Ovary (tissue), 9 donors: ENCODE measurements around the gene NDUFAF4. TPM values are rescaled to one million over a fixed set of nuclear protein-coding genes. Genes with fewer than 3 reads are reported as not detected.

Experiments
- DNase-seq, 5 donors: peaks; one replicate each; pipeline ENCODE4 v3.0.0-alpha.2; 2019 to 2020
- H3K27ac ChIP-seq, 2 donors: fragments of 200-600 bp; one replicate each; pipeline versions ENCODE4 v1.5.1 to v1.8.0; 2019 to 2022
- H3K27me3 ChIP-seq: fragments of 200-600 bp; one replicate; pipeline ENCODE4 v1.8.0; 2022
- H3K36me3 ChIP-seq: fragments of 200-600 bp; sonication (generic); one replicate; pipeline ENCODE4 v1.5.1; 2019
- H3K4me1 ChIP-seq: one replicate; pipeline ENCODE4 v1.8.1; 2013; ENCODE audit warnings: mild to moderate bottlenecking, moderate library complexity; ENCODE audit not compliant: insufficient read depth
- H3K4me3 ChIP-seq: fragments of 200-600 bp; sonication (generic); one replicate; pipeline ENCODE4 v1.5.1; 2017
- H3K9me3 ChIP-seq, 2 donors: fragments of 200-600 bp in 1 of 2; sonication (generic) in 1 of 2; one replicate each; pipeline versions ENCODE4 v1.5.1 to v1.8.1; 2013 to 2019; ENCODE audit warnings: mild to moderate bottlenecking in 1 of 2, moderate library complexity in 1 of 2
- CTCF ChIP-seq, 3 donors: fragments of 450-650 bp in 2 of 3; fragments of 200-600 bp in 1 of 3; IDR thresholded peaks; one replicate each; pipeline versions ENCODE4 v1.5.1 to v1.8.0; 2016 to 2022; ENCODE audit warnings: antibody characterized with exemption in 3 of 3, mild to moderate bottlenecking in 1 of 3
- EP300 ChIP-seq: sonication (generic); formaldehyde crosslinking; IDR thresholded peaks from one replicate; pipeline ENCODE4 v1.6.1; 2017; ENCODE audit warnings: antibody characterized with exemption
- POLR2A ChIP-seq: fragments of 450-650 bp; IDR thresholded peaks from one replicate; pipeline ENCODE4 v1.6.1; 2017; ENCODE audit warnings: antibody characterized with exemption, mild to moderate bottlenecking, moderate library complexity
- WGBS, 3 donors: extraction: QIAGEN DNeasy Blood & Tissue Kit in 1 of 3; methylation state at CpG; one replicate each; pipeline versions ENCODE4 v1.1.5 to v1.1.7; 2013 to 2017; 5-methylcytosine and 5-hydroxymethylcytosine counted together
- intact Hi-C, 4 donors: fragments of 100-400 bp; cut with DNase I; formaldehyde crosslinking; loops; one replicate each; pipeline versions ENCODE4 v1.11.0 to v1.15.1; 2022 to 2023
- polyA plus RNA-seq, 2 donors: library from polyadenylated mRNA; stranded (reverse); fragments of 200-250 nt in 1 of 2; fragments of 350-450 nt in 1 of 2; fragmentation: Illumina TruSeq in 1 of 2; extraction: RNeasy Lipid Tissue Mini Kit (QIAGEN cat#74804) in 1 of 2; gene quantifications; one replicate each; pipeline ENCODE4 v1.2.3, GENCODE V29; 2013 to 2014
- total RNA-seq, 7 donors: library from RNA; depleted of rRNA in 2 of 7; stranded (reverse); fragments of >200 nt in 2 of 7; fragmentation: NEBNext Ultra II Directional in 3 of 7; extraction: Animal tissue kit (Norgen Biotek cat#: 25700) in 3 of 7; gene quantifications; one replicate each; pipeline versions ENCODE4 v1.1.0 to v1.2.4, GENCODE V29; 2016 to 2023
- donor health status: DM: no; HTN: no; CAD: no; lungs with moderate emphysema.
- donor health status: DM: no; HTN: no; CAD: no.
- donor health status: Bipolar disorder and iron deficiency.
- donor health status: DM: yes; HTN: yes; CAD: no.
- donor health status: DM: no; HTN: no; CAD: no.
- donor health status: DM: yes; HTN: yes; CAD: no.

NDUFAF4 gene
- total and polyA plus RNA-seq, 9 donors = 10.3 to 35.5 (median 18.2) TPM

DNA sequence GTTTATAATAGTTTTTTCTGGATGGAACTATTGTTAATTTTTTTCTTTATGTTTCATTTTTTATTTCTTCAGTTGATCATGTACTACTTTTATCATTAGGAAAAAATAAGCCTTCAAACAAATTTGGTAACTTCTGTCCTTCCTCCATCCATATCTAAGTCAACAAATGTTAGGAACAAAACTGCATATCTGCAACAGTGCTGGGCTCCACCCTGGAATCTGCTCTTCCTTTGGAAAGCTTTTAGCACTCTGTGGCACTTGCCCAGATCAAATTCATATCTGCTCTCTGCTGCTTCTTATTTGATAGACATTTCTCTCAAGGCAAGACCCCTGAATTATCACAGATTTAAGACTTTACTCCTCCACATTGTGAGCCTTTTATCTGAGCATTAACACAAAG is 36.1 kb downstream of the NDUFAF4 start:
- H3K27me3 ChIP-seq = no peaks in the 10 kb centered on the region
- no peak for TF ChIP-seq POLR2A
- TF ChIP-seq EP300 = no peak
- no peak for TF ChIP-seq CTCF (IDR thresholded peaks at IDR 0.05)
- no peak overlapping the region for H3K27ac ChIP-seq
- no peak overlapping the region for H3K4me3 ChIP-seq
- no peaks in the 10 kb centered on the region for H3K36me3 ChIP-seq
- H3K4me1 ChIP-seq = no peaks in the 10 kb centered on the region
- DNase-seq = no peak
- no peaks in the 10 kb centered on the region for H3K9me3 ChIP-seq
- intact Hi-C loops = loop anchor here in 1 of 4 donors (10.0 kb wide), 1 partner anchor 1033 kb away; no protein-coding TSS in a partner anchor

GRCh38 chr6:96856856-96857255 is 40.8 kb downstream of the NDUFAF4 start:
- DNase-seq = no peak
- Histone ChIP-seq H3K4me1 (no peaks in the 10 kb centered on the region), H3K9me3 (no peaks in the 10 kb centered on the region), H3K27ac (no peak overlapping the region), H3K27me3 (no peaks in the 10 kb centered on the region), H3K4me3 (no peak overlapping the region), H3K36me3 (no peaks in the 10 kb centered on the region)
- WGBS, 3 donors = 15 to 42% (median 22%) methylated on average over 1 of the region's 1 CpG
- intact Hi-C loops = no loop called here
- no peak for TF ChIP-seq EP300
- TF ChIP-seq POLR2A = no peak

GRCh38 chr6:96853083-96853482 is 44.6 kb downstream of the NDUFAF4 start:
- H3K36me3 ChIP-seq = no peaks in the 10 kb centered on the region
- H3K9me3 ChIP-seq = no peaks in the 10 kb centered on the region
- WGBS, 3 donors = 86 to 93% (median 87%) methylated on average over 2 of the region's 2 CpGs
- DNase-seq = no peak
- H3K4me1 ChIP-seq = no peaks in the 10 kb centered on the region
- intact Hi-C loops = no loop called here
- TF ChIP-seq POLR2A (no peak), EP300 (no peak), CTCF (IDR thresholded peaks at IDR 0.05) (no peak)
- H3K27me3 ChIP-seq = no peaks in the 10 kb centered on the region
- H3K27ac ChIP-seq = no peak overlapping the region
- H3K4me3 ChIP-seq = no peak overlapping the region

DNA sequence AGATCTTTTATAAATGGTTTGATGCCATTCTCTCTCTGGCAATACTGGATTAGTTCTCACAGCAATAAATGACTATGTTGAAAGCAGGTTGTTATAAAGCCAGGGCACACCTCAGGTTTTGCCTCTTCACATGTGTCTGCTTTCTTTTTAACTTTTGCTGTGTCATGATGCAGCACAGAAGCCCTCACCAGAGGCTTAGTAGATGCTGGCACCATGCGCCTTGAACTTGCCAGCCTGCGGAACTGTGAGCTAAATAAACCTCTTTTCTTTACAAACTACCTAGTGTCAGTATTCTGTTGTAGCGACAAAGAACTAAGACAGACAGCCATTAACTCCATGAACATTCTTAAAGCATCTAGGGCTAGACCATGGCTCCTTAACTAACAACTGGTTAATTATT is 45.1 kb downstream of the NDUFAF4 start:
- Histone ChIP-seq H3K4me1 (no peaks in the 10 kb centered on the region), H3K9me3 (no peaks in the 10 kb centered on the region), H3K4me3 (no peak overlapping the region), H3K27me3 (no peaks in the 10 kb centered on the region), H3K36me3 (no peaks in the 10 kb centered on the region), H3K27ac (no peak overlapping the region)
- TF ChIP-seq POLR2A = no peak
- TF ChIP-seq EP300 = no peak
- no peak for TF ChIP-seq CTCF (IDR thresholded peaks at IDR 0.05)
- no peak for DNase-seq
- 96 to 97% (median 96%) methylated on average over 3 of the region's 3 CpGs for whole genome bisulfite sequencing, 3 donors
- intact Hi-C loops = no loop called here

DNA sequence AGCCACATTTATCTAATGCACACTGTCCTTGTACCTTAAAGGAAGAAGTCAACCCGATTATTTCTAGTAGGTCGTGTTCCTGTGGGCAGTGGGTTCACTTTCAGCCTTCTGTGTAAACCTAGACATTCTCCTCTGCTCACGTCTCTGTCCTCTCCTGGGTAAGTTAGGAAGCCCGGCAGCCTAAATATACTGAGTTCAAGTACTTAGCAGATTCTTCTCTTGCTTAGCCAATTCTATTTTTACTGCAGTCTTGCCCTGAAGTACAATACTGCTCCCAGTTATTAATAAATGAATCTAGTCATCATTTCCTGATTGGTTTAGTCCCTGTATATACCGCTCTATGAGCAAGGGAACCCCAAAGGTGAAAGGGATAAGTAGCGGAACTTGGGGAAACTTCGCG is 45.8 kb downstream of the NDUFAF4 start:
- TF ChIP-seq POLR2A (no peak), CTCF (IDR thresholded peaks at IDR 0.05) (no peak), EP300 (no peak)
- no peaks in the 10 kb centered on the region for H3K9me3 ChIP-seq

More for the DNA sequence above, 45.8 kb downstream of the NDUFAF4 start:
- no peak for DNase-seq
- 56 to 81% (median 73%) methylated on average over 8 of the region's 8 CpGs for WGBS, 3 donors
- Histone ChIP-seq H3K4me3 (no peak overlapping the region), H3K27me3 (no peaks in the 10 kb centered on the region), H3K27ac (no peak overlapping the region), H3K4me1 (no peaks in the 10 kb centered on the region), H3K36me3 (no peaks in the 10 kb centered on the region)
- intact Hi-C loops = no loop called here
